DMS53 (cell line): ENCODE results near the gene NLRP1.

Experiments
- DNase-seq: peaks from one replicate; lab custom pipeline; 2025; lab: John Stamatoyannopoulos, UW

The NLRP1 gene

DNA sequence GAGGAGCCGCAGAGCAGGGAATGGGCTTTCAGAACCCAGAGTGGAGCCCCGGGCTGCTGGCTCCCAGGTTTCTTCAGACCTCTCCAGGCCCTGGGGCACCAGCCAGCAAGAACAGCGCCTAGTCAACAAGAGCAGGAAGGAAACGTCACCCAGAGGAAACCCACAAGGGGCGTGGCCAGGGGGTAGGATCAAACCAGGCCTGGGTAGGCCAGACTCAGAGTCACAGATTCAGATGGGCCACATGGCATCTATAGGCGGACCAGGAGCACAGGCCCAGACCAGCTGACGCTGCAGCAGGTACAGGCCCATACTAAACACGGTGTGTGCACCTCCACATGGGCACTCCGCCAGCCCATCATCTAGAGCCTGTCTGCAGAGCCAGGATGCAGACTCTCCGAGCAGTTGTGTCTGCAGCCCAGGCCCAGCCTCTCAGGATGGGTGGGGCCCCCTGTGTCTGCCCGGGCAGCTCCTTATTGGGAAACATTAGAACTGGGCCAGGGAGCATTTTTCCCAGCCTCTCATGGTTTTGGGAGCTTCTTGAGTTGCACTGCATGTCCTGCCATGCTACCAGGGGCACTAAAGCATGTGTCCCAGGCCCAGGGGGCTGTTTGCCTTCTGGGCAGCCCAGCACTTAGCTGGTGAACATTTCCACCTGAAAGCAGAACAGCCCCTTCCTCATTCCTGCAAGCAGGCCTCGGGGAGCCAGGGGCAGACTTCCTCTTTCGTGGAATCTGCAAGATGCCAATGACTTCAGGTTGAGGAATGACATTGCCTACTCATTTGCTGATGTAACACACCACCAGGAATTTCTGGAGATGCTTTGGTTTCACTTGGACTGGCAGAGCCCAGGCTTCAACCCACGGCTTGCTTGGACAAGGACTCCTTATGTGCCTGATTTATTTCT, at the start of gene NLRP1:
NLRP1 (minus strand) TSS at position 127 of the 904 bp plus-strand sequence. CDS start 552 bp downstream, outside the sequence.
- DNase-seq: no peak

- no peak for DNase-seq
Measured at GRCh38 chr17:5631958-5632590, 47.8 kb upstream of the NLRP1 start.

- DNase-seq: no peak
Measured at GRCh38 chr17:5630434-5630833, 46.1 kb upstream of the NLRP1 start.

GRCh38 chr17:5629128-5629527, 44.8 kb upstream of the NLRP1 start:
- DNase-seq: no peak

- DNase-seq: no peak
Measured at GRCh38 chr17:5628262-5628661, 44.0 kb upstream of the NLRP1 start.

DNA sequence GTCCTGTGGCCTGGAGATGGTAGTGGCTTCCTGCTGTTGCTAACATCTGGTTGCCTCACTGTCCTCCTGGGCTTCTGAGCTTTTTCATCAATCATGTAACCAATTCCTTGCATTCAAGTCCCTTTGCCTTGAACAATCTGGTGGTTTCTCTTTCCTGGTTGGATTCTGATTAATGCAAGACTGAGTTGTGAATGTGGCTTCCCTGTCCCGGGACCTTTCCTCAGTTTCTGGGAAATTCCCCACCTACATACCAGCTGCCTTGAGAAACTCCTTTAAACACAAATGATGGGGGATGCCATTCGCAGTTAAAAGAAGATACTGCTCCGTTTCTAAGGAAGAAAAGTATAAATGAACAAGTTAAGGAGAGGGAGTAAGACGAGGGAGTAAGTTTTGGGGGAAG, 39.9 kb upstream of the NLRP1 start:
- no peak for DNase-seq

DNA sequence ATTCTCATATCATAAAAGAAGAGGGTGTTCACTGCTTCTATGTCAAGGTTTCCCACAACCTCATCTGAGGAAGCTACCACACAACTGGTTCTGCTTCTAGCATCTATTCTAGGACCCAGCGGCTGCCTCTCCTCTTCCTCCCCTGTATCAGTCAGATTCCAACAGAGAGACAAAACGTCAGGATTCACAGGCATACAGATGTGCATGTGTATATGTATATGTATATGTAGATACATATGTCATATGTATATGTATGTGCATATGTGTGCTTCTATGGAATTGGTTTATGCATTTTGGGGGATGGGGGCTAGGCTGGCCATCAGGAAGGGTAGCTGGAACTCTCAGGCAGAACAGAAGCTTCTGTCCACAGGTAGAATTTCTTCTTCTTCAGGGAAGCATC, 37.4 kb upstream of the NLRP1 start:
- no peak for DNase-seq

DNA sequence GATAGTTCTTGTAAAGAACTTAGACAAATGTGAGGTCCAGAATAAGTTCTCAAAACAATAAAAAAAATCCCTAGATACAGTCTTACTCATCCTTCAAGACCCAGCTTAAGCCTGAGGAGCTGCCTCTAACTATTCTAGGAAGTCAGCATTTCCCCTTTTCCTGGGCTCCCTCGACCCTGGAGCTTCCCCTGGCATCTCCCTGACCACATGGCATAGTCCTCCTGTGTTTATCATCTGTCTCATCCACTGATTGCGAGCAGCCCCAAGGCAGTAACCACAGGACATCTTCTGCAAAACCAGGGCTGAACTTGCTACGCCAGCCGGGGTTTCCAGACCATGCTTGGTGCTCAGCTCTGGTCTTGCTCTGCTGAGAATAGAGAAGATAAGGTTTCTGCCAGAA, 36.7 kb upstream of the NLRP1 start:
- no peak for DNase-seq

- DNase-seq: peak; percentile 82
Measured at GRCh38 chr17:5619088-5619740, 34.9 kb upstream of the NLRP1 start.

- peak; percentile 47 for DNase-seq
Measured at GRCh38 chr17:5618476-5618875, 34.2 kb upstream of the NLRP1 start.

DNA sequence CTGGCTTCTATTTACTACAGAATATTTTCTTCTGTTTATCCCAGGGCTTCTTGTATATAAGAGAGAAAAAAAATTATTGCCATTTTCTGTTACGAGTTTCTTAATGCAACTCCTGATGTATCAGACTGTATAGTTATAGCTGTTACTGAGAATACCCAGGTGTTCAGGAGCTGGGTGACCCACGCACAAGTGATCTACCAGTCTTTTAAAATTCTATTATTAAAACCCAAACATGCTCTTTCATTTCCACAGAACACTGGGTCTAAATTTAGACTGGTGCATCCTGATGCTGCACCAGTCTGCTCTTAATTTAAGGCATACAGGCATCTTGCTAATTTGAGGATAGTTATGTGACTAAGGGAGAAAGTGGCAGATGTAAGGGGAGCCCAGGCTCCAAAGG, 31.2 kb upstream of the NLRP1 start:
- no peak for DNase-seq

DNA sequence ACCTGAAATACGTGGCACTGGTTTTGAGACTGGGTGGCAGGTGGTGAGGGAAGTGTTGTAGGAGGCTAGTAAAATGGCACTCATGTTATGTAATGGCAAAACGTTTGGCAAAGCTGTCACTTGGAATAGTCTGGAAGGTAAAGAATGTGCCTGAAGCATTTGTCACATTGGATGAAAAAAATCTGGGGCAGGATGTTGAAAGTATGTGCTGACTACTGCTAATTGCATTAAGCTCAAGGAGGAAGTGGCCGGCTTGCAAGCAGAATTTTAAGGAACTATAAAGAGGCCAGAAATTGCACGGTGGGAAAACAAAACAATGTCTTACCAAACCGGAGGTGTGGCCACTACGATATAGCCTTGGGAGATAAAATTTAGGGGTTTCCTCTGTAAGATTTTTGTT, 26.6 kb upstream of the NLRP1 start:
- no peak for DNase-seq

DNA sequence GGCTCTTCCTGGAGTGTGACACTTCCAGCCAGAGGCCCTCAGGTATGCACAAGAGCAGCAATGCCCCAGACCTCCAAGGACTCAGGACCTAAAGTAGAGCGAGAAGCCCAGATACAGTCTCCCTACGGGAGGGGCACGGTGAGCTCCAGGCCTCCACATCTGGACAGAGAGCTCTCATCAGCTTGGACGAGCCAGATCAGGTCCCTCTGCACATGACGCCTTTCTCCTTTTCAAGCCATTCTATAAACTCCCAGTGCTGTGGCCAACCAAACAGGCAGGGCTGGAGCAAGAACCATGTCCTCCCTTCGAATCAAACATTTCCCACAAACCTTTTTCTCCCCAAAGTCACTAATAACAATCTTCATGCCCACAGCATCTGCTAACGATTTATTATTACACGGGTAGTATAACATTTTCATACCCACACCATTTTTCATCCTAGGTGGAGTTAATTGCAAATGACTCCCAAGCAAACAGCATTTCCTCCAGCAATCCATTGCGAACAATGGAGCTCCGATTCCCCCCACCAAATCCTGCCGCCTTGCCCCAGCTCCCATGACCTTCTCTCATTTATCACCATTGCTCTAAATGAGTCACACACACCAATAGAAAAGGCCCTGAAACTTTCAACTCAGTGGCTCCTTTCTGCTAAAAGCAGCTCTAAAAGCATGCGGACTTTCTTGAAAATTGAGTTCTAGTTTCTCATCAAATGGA, 24.2 kb upstream of the NLRP1 start:
- DNase-seq: no peak

DNA sequence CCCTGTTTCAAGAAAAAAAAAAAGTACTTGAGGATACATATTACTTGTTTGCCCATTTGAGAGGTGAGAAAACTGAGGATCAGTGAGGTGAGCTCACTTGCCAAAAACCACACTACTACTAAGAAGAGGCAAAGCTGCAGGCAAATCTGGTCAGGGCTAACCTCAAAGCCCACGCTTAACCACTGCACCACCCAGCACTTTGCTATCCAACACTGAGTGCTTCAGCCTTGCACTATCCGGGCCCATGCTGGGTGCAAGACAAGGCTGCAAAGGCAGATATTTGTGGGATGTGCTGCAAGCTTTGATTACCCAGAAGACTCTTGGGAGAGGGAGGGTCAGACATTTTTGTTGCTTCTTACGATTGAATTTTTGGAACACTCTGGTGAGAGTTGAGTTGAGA, 23.6 kb upstream of the NLRP1 start:
- no peak for DNase-seq

GRCh38 chr17:5605452-5605851, 21.1 kb upstream of the NLRP1 start:
- DNase-seq: no peak

DNA sequence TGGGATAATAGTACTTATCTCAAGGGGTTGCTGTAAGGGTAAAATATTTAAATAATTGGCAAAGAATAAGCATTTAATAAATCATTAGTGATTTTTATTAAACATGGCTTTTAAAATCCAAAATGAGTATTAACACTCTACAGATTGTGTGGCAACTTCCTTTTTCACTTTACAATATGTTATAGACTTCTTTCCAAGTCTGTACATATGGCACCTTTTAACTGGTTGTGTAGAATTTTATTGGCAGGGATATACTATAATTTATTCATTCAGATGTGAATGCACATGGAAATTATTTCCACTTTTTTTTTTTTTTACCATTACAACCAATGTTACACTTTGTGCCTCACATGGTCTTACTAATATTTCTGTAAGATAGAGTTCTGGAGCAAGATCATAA, 15.7 kb upstream of the NLRP1 start:
- DNase-seq: no peak

DNA sequence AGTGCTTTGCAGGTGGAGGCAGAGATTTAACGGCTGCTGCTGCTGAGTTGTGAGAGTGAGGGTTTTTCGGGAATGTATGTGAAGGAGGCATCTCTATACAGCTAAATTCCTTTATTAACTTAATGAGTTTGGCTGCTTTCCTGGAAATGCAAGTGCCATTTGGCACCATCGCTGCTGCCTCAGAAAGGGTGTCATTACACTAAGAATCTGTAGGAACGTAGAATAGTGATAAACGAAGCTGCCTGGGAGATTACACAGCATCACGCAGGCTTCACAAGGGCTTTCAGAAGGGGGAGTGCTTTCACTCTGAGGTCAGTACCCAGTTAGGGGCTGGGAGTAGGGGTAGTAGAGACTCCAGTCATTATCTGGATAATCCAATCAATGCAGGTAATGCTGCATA, 14.1 kb upstream of the NLRP1 start:
- DNase-seq: no peak

GRCh38 chr17:5596421-5596820, 12.1 kb upstream of the NLRP1 start:
- DNase-seq: no peak

DNA sequence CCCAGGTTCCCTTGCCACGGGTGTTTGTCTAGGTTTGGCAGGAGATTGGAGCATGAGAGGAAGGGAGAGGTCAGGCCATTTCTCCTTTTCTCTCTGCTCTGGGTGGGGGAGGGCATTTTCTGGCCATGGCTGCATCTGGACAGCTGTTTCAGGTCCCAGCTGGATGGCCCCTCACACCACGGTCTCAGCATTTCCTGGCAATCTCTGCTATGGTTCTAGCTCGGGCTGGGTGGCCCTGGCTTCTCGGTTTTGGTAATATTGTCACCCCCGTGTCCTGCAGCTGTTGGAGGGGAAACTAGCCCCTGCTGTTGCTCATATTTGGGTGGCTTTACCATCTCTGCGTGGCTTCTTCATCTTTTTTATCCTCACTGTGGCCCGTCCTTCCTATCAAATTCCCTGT, 11.5 kb upstream of the NLRP1 start:
- DNase-seq: no peak

DNA sequence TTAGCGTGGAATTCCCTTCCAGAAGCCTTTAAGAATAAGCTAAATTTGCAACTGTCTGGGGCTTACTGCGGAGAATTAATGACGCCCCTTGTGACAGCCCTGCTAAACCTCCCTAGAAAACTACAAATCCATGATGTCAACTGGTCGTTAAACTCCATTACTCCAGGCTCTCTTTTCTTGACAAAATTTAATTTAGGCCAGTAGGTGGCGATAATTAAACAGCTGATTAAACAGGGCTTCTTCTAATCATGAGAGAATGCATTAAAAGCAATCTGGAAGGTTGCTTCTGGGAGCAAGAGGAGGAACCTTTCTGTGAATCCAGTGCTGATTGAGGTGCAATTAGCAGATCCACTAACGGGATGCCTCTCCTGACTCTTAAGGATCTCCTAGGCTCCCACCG, 8.1 kb upstream of the NLRP1 start:
- peak; percentile 77 for DNase-seq

- no peak for DNase-seq
Measured at GRCh38 chr17:5591966-5592365, 7.7 kb upstream of the NLRP1 start.

- DNase-seq: no peak
Measured at GRCh38 chr17:5588584-5588983, 4.3 kb upstream of the NLRP1 start.
